ENCODE measurements around the gene STRADA.

DNA sequence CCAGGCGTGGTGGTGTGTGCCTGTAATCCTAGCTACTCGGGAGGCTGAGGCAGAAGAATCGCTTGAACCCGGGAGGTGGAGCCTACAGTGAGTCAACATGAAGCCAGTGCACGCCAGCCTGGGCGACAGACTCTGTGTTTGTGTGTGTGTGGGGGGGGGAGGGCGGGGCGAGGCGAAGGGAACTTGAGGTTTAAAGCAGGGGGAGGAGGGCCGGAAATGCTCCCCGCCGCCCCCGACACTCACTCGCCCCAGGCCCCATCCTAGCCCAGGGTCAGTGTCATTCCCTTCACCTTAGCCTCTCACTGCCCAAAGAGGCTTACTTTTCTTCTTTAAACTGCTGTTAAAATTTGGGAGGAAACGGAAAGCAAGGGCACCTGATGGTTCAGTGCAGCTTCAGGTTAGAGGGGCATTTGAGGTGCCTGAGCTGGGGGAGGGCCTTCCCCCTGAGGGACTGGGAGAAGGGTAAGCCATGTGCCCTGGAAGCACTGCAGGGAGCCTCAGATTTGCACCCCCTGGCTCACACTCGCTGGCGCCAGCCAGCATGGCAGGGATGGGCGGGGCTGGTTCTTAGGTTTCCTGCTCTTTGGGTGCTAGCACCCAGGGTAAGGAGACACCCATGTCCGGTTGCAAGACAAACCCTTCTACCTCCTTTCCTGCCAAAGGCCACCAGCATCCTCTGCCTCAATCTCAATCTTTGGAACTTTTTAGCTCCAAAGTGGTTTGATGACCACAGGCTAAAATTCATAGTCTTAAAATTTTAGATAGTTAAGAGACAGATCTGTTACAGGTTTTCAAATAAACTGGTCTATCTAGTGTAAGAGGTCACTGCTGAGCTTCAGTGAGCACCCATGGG lies 39.5 kb downstream of the STRADA start:
- TF ChIP-seq, protein P1, sequence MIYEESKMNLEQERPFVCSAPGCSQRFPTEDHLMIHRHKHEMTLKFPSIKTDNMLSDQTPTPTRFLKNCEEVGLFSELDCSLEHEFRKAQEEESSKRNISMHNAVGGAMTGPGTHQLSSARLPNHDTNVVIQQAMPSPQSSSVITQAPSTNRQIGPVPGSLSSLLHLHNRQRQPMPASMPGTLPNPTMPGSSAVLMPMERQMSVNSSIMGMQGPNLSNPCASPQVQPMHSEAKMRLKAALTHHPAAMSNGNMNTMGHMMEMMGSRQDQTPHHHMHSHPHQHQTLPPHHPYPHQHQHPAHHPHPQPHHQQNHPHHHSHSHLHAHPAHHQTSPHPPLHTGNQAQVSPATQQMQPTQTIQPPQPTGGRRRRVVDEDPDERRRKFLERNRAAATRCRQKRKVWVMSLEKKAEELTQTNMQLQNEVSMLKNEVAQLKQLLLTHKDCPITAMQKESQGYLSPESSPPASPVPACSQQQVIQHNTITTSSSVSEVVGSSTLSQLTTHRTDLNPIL (CRISPR knock-in tag; IDR thresholded peaks at IDR 0.05; ENCODE audit: low read depth): no peak
- no peak for TF ChIP-seq RARB (CRISPR knock-in tag; IDR thresholded peaks at IDR 0.05)
- TF ChIP-seq ZNF70 (CRISPR knock-in tag; IDR thresholded peaks at IDR 0.05): no peak
- no peak for TF ChIP-seq ZNF565 (CRISPR knock-in tag; conservative IDR thresholded peaks at IDR 0.05; ENCODE audit: low read depth)
- TF ChIP-seq POU6F1 (CRISPR knock-in tag; IDR thresholded peaks at IDR 0.05; ENCODE audit: borderline replicate concordance, low read depth): no peak
- TF ChIP-seq PPARA (CRISPR knock-in tag; IDR thresholded peaks at IDR 0.05; ENCODE audit: borderline replicate concordance): no peak
- TF ChIP-seq, protein P2, sequence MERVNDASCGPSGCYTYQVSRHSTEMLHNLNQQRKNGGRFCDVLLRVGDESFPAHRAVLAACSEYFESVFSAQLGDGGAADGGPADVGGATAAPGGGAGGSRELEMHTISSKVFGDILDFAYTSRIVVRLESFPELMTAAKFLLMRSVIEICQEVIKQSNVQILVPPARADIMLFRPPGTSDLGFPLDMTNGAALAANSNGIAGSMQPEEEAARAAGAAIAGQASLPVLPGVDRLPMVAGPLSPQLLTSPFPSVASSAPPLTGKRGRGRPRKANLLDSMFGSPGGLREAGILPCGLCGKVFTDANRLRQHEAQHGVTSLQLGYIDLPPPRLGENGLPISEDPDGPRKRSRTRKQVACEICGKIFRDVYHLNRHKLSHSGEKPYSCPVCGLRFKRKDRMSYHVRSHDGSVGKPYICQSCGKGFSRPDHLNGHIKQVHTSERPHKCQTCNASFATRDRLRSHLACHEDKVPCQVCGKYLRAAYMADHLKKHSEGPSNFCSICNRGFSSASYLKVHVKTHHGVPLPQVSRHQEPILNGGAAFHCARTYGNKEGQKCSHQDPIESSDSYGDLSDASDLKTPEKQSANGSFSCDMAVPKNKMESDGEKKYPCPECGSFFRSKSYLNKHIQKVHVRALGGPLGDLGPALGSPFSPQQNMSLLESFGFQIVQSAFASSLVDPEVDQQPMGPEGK (CRISPR knock-in tag; IDR thresholded peaks at IDR 0.05; ENCODE audit: borderline replicate concordance): no peak
- no peak for TF ChIP-seq ISL1 (CRISPR knock-in tag; IDR thresholded peaks at IDR 0.05)
- no peak for TF ChIP-seq CSDC2 (CRISPR knock-in tag; IDR thresholded peaks at IDR 0.05)
- TF ChIP-seq ZNF8 (CRISPR knock-in tag; IDR thresholded peaks at IDR 0.05): no peak
- no peak for TF ChIP-seq ZC3H10 (CRISPR knock-in tag; IDR thresholded peaks at IDR 0.05)
- no peak for TF ChIP-seq ARNTL (CRISPR knock-in tag; IDR thresholded peaks at IDR 0.05; ENCODE audit: borderline replicate concordance, low read depth)
- no peak for TF ChIP-seq SNAI2 (CRISPR knock-in tag; IDR thresholded peaks at IDR 0.05)
- no peak for TF ChIP-seq OSR1 (CRISPR knock-in tag; IDR thresholded peaks at IDR 0.05)

Data from SK-N-SH treated with all-trans-retinoic acid at 6 μM for 48 hours (cell line).